Chondrocyte (in vitro differentiated cells): ENCODE data around the gene MAGT1. TPM values are rescaled to one million over a fixed set of nuclear protein-coding genes. Genes with fewer than 3 reads are reported as not detected.

Experiments
- DNase-seq: peaks from one replicate; pipeline ENCODE4 v3.0.0; 2021; ENCODE audit warnings: mixed read lengths, low spot score
- H3K27ac Mint-ChIP-seq: one replicate; pipeline ENCODE4 v1.8.0; 2021; ENCODE audit warnings: mild to moderate bottlenecking, moderate library complexity, mixed read lengths; ENCODE audit not compliant: unreplicated experiment
- H3K27me3 Mint-ChIP-seq: 2 replicates; pipeline ENCODE4 v1.8.0; 2021; ENCODE audit warnings: low read depth, mixed read lengths
- H3K36me3 Mint-ChIP-seq: 2 replicates; pipeline ENCODE4 v1.8.0; 2021; ENCODE audit warnings: low read depth, mixed read lengths
- H3K4me1 Mint-ChIP-seq: 2 replicates; pipeline ENCODE4 v1.8.0; 2021; ENCODE audit warnings: low read depth, mild to moderate bottlenecking, mixed read lengths
- H3K4me3 Mint-ChIP-seq: one replicate; pipeline ENCODE4 v1.8.0; 2021; ENCODE audit warnings: mild to moderate bottlenecking, moderate library complexity, mixed read lengths; ENCODE audit not compliant: unreplicated experiment
- H3K9me3 Mint-ChIP-seq: 2 replicates; pipeline ENCODE4 v1.8.0; 2021; ENCODE audit warnings: low read depth, mixed read lengths
- CTCF ChIP-seq: fragments of 200-600 bp; sonication (generic); IDR thresholded peaks from 2 replicates; pipeline ENCODE4 v1.5.0; 2021; ENCODE audit warnings: antibody characterized with exemption, mild to moderate bottlenecking, moderate library complexity
- total RNA-seq: library from RNA; stranded (reverse); gene quantifications from 3 replicates; pipeline ENCODE4 v1.2.1, GENCODE V29; 2021

Gene MAGT1
- total RNA-seq, 1 donor from 2014 or later = 66.6 TPM

- Mint-ChIP-seq H3K9me3 (peaks cover 26% of the 10 kb centered on the region), H3K27me3 (no peaks in the 10 kb centered on the region), H3K4me3 (no peak overlapping the region), H3K4me1 (no peaks in the 10 kb centered on the region), H3K36me3 (peaks cover 12% of the 10 kb centered on the region), H3K27ac (no peak overlapping the region)
- no peak for DNase-seq
- no peak for TF ChIP-seq CTCF
Measured at GRCh38 chrX:77820091-77820727, 75.0 kb downstream of the MAGT1 start.

GRCh38 chrX:77814210-77814609 lies 81.0 kb downstream of the MAGT1 start:
- Mint-ChIP-seq H3K4me1 (no peaks in the 10 kb centered on the region), H3K36me3 (no peaks in the 10 kb centered on the region), H3K27ac (no peak overlapping the region), H3K27me3 (no peaks in the 10 kb centered on the region), H3K9me3 (peaks cover 17% of the 10 kb centered on the region), H3K4me3 (no peak overlapping the region)
- TF ChIP-seq CTCF = no peak
- DNase-seq = no peak

GRCh38 chrX:77802201-77802600 lies 93.0 kb downstream of the MAGT1 start:
- DNase-seq = no peak
- H3K27ac Mint-ChIP-seq = no peak overlapping the region
- no peaks in the 10 kb centered on the region for H3K27me3 Mint-ChIP-seq
- no peaks in the 10 kb centered on the region for H3K4me1 Mint-ChIP-seq
- H3K36me3 Mint-ChIP-seq = no peaks in the 10 kb centered on the region
- peaks cover 20% of the 10 kb centered on the region for H3K9me3 Mint-ChIP-seq
- H3K4me3 Mint-ChIP-seq = no peak overlapping the region
- no peak for TF ChIP-seq CTCF

GRCh38 chrX:77795124-77795523 lies 100.1 kb downstream of the MAGT1 start:
- no peak for DNase-seq
- Mint-ChIP-seq H3K9me3 (peaks cover 9% of the 10 kb centered on the region), H3K27me3 (no peaks in the 10 kb centered on the region), H3K4me1 (no peaks in the 10 kb centered on the region), H3K4me3 (no peak overlapping the region), H3K27ac (no peak overlapping the region), H3K36me3 (peaks cover 2% of the 10 kb centered on the region)
- TF ChIP-seq CTCF = no peak

GRCh38 chrX:77793946-77794345 lies 101.3 kb downstream of the MAGT1 start:
- no peak overlapping the region for H3K4me3 Mint-ChIP-seq
- no peak overlapping the region for H3K27ac Mint-ChIP-seq
- H3K36me3 Mint-ChIP-seq = peaks cover 2% of the 10 kb centered on the region
- H3K4me1 Mint-ChIP-seq = no peaks in the 10 kb centered on the region
- no peak for TF ChIP-seq CTCF
- DNase-seq = no peak
- peaks cover 9% of the 10 kb centered on the region for H3K9me3 Mint-ChIP-seq
- no peaks in the 10 kb centered on the region for H3K27me3 Mint-ChIP-seq
